GM18502 (cell line): ENCODE results near the gene TJP1.
"Not testable (repeated sequence)": the region's sequence is repeated elsewhere in the genome, so short reads cannot be mapped to it uniquely, and the experiment has no call there.

Experiments used
- ATAC-seq: cut with Tn5 transposase; IDR thresholded peaks from one replicate; pipeline ENCODE4 v1.9.1; 2021; ENCODE audit warnings: mild to moderate bottlenecking; ENCODE audit not compliant: unreplicated experiment, poor library complexity

The TJP1 gene

GRCh38 chr15:29724026-29724425 lies 98.2 kb downstream of the TJP1 start:
- ATAC-seq = no peak

DNA sequence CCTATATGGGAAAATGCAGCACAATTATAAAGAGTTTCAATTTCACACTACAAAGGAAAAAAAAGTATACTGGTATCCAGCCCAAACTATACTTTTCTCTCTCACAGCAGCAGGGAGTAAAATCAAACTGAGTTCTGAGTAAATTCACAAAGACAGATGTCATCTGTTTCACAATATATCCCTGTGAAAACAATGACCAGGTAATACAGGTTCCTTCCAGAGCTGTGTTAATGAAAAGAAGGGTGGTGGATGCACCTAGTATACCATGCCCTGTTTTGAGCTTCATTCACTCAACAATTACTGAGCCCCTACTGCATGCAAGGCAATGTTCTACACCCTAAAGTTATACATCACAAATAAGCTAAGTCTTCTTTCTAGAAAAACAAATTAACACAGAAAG lies 108.5 kb downstream of the TJP1 start:
- no peak for ATAC-seq

DNA sequence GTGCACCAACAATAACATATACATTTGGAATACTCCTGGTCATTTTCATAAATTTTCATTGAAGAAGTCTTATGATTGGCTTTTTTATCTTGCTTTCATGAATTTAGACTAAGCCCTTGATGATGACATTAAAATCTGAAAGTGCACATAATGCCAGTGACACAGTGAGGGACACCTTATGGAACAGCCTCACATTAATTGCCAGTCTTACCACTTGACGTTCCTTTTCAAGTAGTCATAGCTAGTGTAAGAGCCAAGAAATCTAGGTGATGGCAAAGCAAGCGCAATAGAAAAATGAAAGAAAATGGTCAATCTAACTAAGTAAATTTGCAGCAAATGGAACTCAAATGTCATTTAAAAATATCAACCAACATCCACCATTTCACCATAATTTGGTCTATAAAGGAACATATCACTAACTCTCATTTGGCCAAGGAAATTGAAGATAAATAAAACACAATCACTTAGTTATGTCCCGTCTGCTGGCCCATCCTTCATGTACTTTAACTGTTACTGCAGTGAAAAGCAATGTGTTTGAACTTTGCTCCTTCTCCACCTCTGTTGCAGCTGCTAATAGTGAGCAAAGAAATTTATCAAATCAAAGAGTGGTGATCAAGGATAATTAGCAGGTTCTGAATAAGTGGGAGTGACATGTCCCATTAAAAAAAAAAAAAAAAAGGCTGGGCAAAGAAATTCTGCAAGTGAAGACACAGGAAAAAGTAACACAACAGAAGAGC lies 110.0 kb downstream of the TJP1 start:
- no peak for ATAC-seq

- no peak for ATAC-seq
These were observed 110.7 kb downstream of the TJP1 start for GRCh38 chr15:29711531-29711930.

GRCh38 chr15:29708519-29708918 lies 113.7 kb downstream of the TJP1 start:
- no peak for ATAC-seq

GRCh38 chr15:29704950-29705597 lies 117.2 kb downstream of the TJP1 start:
- ATAC-seq = no peak

DNA sequence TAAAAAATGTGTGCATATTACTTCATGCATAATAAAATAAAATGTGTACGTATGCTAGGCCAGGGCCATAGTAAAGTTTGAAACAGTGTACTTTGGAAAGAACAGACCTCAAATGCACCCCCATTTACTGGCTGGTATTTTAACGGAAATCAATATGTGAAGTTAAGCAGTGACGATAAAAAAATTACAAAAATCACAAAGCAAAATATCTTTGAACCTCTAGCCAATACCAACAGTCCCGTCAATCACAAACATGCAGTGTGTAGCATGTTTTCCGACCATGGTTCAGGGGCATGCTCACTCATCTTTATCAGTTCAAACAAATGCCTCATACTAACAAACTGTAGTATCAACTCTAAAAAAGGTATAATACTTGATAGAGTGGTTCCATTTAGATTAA lies 121.1 kb downstream of the TJP1 start:
- no peak for ATAC-seq

GRCh38 chr15:29700296-29700695 lies 122.0 kb downstream of the TJP1 start:
- ATAC-seq = no peak

DNA sequence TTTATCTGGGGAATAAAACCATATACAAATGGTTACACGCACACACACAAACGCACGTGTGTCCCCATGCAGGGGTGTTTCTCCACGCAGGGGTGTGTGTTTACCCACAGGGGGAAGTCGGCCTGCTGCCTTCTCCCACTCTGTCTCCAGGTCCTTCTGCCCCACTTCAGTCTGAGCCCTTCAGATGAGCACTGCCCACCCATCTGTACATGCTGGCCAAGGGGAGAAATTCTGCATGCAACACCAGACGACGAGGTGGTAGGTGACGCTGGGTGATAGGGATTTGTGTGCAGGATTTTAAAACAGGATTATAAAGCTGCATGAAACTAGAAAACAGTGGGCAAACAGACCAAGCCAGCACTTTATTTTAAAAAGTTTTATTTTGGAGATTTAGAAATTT lies 122.5 kb downstream of the TJP1 start:
- no peak for ATAC-seq

DNA sequence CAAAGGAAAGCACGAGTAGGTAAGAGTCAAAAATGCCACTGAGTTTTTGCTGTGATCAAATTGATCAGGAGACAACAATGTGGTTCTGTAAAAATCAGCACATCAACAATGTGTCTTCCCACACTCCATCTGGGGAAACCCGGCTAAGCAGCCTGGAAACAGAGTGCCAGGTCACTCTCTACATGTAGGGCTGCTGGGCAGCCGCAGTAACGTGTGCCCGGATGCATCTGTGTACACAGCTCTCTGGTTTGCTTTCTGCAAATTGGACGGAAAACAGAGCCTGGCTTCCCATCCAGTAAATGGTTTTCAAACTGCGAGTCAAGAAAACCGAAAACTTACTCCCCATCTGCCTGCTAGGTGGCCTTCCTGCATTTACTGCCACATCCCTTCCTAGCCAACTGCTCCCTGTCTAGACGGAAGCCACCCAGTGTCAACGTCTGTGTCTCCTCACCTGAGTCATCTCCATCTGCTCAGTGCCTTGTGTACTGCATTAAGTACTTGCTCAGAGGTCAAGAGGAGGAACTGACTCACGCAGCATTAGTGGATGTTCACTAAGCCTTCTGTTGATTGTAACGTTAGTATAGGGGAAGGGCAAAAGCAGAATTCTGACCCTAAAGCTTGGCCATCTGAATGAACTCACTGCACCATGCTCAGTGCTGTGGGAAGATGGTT lies 124.1 kb downstream of the TJP1 start:
- no peak for ATAC-seq

DNA sequence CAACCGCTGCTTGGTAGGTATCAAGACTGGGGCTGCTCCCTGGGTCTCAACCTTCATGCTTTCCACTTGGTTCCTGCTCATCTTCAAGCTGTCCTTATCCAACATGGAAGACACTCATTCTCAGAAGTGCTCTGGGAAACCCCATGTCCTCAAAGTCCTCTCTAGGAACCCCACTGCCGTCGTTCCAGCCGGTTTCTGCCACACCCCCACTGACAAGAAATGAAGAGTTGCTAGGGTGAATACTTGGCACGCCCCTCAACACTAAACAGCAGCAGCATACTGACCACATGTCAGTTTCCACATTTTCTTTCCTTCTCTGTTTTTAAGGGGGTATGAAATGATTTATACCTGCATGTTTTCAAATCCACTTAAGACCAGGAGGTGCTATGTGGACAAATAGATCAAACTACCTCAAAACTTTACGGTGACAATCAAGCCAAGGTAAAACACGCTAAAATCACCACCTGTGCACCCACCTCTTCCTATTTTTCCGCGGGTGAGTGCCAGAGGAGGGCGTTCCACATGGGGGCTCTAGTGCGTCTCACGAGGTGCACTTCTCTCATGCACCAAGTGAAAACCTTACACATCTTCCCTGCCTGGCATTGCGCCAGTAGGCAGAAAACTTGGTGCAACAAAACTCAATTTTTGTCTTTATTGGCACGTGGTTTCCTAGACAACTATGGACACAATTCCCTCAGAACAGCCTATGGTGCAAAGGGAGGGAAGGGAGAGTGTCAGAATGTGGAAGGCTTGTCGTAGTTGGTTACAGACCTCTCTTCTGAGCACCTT lies 125.1 kb downstream of the TJP1 start:
- ATAC-seq = no peak

DNA sequence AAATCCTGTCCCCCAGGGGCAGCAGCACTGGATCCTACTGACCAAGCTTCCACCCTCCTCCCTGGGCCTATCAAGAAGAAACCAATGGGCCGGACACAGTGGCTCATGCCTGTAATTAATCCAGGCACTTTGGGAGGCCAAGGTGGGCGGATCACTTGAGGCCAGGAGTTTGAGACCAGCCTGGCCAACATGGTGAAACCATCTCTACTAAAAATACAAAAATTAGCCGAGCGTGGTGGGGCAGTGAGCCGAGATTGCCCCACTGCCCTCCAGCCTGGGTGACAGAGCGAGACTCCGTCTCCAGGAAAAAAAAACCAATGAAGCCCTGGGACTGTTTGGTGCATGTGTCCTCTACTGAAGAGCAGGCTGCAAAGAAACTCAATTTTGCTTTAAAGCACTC lies 125.8 kb downstream of the TJP1 start:
- ATAC-seq = not testable (repeated sequence)

DNA sequence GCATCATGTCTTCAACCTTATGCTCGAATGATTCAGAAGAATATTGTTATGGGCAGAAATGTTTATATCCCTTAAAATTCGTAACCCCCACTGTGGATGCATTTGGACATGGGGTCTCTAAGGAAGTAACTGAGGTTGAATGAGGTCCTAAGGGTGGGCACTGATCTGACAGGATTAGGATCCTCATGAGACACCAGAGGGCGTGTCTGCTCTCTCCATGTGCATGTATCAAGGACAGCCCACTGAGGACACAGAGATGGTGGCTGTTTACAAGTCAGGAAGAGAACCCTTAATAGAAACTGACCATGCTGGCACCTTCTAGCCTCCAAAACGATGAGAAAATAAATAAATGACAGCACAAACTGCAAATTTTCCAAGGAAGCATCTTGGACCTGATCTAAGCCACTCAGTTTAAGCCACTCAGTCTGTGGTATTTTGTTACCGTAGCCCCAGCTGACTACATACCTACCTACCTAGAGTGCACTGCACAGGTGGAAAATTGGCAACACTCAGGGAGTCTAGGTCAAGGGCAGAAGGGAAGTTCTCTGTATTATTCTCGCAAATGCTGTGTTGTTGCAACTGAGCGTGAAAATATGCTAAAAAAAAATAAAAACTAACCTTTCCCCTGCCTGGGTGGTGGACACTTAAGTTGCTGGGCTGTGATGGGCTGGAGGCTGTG lies 126.6 kb downstream of the TJP1 start:
- ATAC-seq = no peak

GRCh38 chr15:29693225-29693624 lies 129.0 kb downstream of the TJP1 start:
- no peak for ATAC-seq

GRCh38 chr15:29692527-29692926 lies 129.7 kb downstream of the TJP1 start:
- no peak for ATAC-seq

GRCh38 chr15:29690765-29691475 lies 131.3 kb downstream of the TJP1 start:
- no peak for ATAC-seq

GRCh38 chr15:29689287-29689986 lies 132.8 kb downstream of the TJP1 start:
- ATAC-seq = no peak

GRCh38 chr15:29688506-29689286 lies 133.6 kb downstream of the TJP1 start:
- no peak for ATAC-seq
